H1 (cell line): ENCODE measurements around the gene INTS6. TPM values are rescaled to one million over a fixed set of nuclear protein-coding genes. Genes with fewer than 3 reads are reported as not detected.

Experiments
- CTCF ChIA-PET: fragments of 300-600 bp; sonication (Branson Sonifier 250); formaldehyde crosslinking; loops from one replicate; lab custom pipeline; 2021; ENCODE audit not compliant: partially characterized antibody; lab: Charles Lee
- POLR2A ChIA-PET: fragments of 300-600 bp; sonication (Branson Sonifier 250); formaldehyde crosslinking; loops from one replicate; lab custom pipeline; 2021; ENCODE audit warnings: inconsistent platforms; ENCODE audit not compliant: partially characterized antibody; lab: Charles Lee
- DNase-seq, 2 experiments: peaks; one replicate each; pipeline versions ENCODE4 v3.0.0 to v3.0.0-alpha.2; 2010 to 2022; ENCODE audit warnings: low spot score in 2 of 2, low read depth in 1 of 2, mixed read lengths in 1 of 2
- FAIRE-seq: peaks from 2 replicates; lab custom pipeline; 2011; peaks lifted over from hg19 to GRCh38; lab: Jason Lieb, UNC
- H2AFZ ChIP-seq: 2 replicates; pipeline ENCODE4 v1.8.1; 2012; ENCODE audit warnings: low read length, inconsistent platforms
- H2AK5ac ChIP-seq: 2 replicates; pipeline ENCODE4 v1.6.1; 2013; ENCODE audit warnings: low read depth, low read length
- H2BK120ac ChIP-seq: replicated peaks from 2 replicates; pipeline ENCODE3; 2013; ENCODE audit warnings: low read depth, low read length, inconsistent platforms
- H2BK12ac ChIP-seq: 2 replicates; pipeline ENCODE4 v1.6.1; 2013; ENCODE audit warnings: low read depth, low read length
- H2BK15ac ChIP-seq: 2 replicates; pipeline ENCODE4 v1.6.1; 2013; ENCODE audit warnings: low read length
- H2BK20ac ChIP-seq: 2 replicates; pipeline ENCODE4 v1.6.1; 2013; ENCODE audit warnings: low read length
- H2BK5ac ChIP-seq: 2 replicates; pipeline ENCODE4 v1.6.1; 2013; ENCODE audit warnings: low read depth, low read length
- H3K14ac ChIP-seq: 2 replicates; pipeline ENCODE4 v1.6.1; 2013; ENCODE audit warnings: inconsistent platforms; ENCODE audit not compliant: insufficient read length
- H3K18ac ChIP-seq: 2 replicates; pipeline ENCODE4 v1.6.1; 2013; ENCODE audit warnings: low read length; ENCODE audit errors: extremely low read depth
- H3K23ac ChIP-seq: 2 replicates; pipeline ENCODE4 v1.6.1; 2013; ENCODE audit warnings: inconsistent platforms; ENCODE audit not compliant: insufficient read length
- H3K23me2 ChIP-seq: 2 replicates; pipeline ENCODE4 v1.6.1; 2013; ENCODE audit warnings: low read depth, low read length
- H3K27ac ChIP-seq: 2 replicates; pipeline ENCODE4 v1.6.1; 2011; ENCODE audit warnings: low read depth, low read length, inconsistent platforms
- H3K27me3 ChIP-seq, 4 experiments: replicated peaks in 1 of 4; 1 replicate in 1 of 4; 2 replicates in 3 of 4; pipeline versions ENCODE4 v1.6.1 to v1.8.1; 2011 to 2013; ENCODE audit warnings: low read length in 3 of 4, mild to moderate bottlenecking in 3 of 4, inconsistent platforms in 2 of 4, mixed read lengths in 2 of 4, moderate library complexity in 1 of 4; ENCODE audit not compliant: control insufficient read depth in 3 of 4, insufficient read depth in 3 of 4; ENCODE audit errors: extremely low read depth in 1 of 4
- H3K36me3 ChIP-seq, 4 experiments: 2 replicates each; pipeline versions ENCODE4 v1.6.1 to v1.8.1; 2011 to 2013; ENCODE audit warnings: mild to moderate bottlenecking in 4 of 4, low read length in 3 of 4, moderate library complexity in 2 of 4, control low read depth in 1 of 4, inconsistent platforms in 1 of 4; ENCODE audit not compliant: insufficient read depth in 4 of 4, control insufficient read depth in 2 of 4
- H3K4ac ChIP-seq: replicated peaks from 2 replicates; pipeline ENCODE3; 2013; ENCODE audit warnings: low read length, low read depth, mixed read lengths, inconsistent platforms; ENCODE audit not compliant: insufficient read length
- H3K4me1 ChIP-seq, 4 experiments: replicated peaks in 1 of 4; 1 replicate in 1 of 4; 2 replicates in 3 of 4; pipeline versions ENCODE4 v1.6.1 to v1.8.1; 2011 to 2013; ENCODE audit warnings: low read length in 3 of 4, inconsistent platforms in 2 of 4, mixed read lengths in 1 of 4; ENCODE audit not compliant: insufficient read depth in 4 of 4, control insufficient read depth in 3 of 4
- H3K4me2 ChIP-seq, 2 experiments: 2 replicates each; pipeline versions ENCODE4 v1.6.1 to v1.8.1; 2011 to 2013; ENCODE audit warnings: low read depth in 2 of 2, low read length in 2 of 2, control low read depth in 1 of 2, inconsistent platforms in 1 of 2, mild to moderate bottlenecking in 1 of 2; ENCODE audit not compliant: insufficient read depth in 1 of 2
- H3K4me3 ChIP-seq, 4 experiments: fragments of 200-600, 300-600 bp in 1 of 4; sonication (generic), shearing (Covaris generic), sonication (Bioruptor Twin) in 1 of 4; 2 replicates each; pipeline versions ENCODE4 v1.5.1 to v1.8.1; 2011 to 2016; ENCODE audit warnings: low read length in 4 of 4, low read depth in 3 of 4, control low read depth in 2 of 4, inconsistent platforms in 2 of 4, mild to moderate bottlenecking in 2 of 4, mixed read lengths in 1 of 4, moderate library complexity in 1 of 4; ENCODE audit not compliant: insufficient read depth in 2 of 4; ENCODE audit errors: extremely low read depth in 1 of 4
- H3K56ac ChIP-seq: replicated peaks from 2 replicates; pipeline ENCODE3; 2013; ENCODE audit warnings: low read depth, mild to moderate bottlenecking, mixed read lengths, low read length, inconsistent platforms; ENCODE audit not compliant: insufficient read length
- H3K79me1 ChIP-seq: 2 replicates; pipeline ENCODE4 v1.6.1; 2013; ENCODE audit warnings: low read depth, low read length, control low read depth
- H3K79me2 ChIP-seq, 2 experiments: 2 replicates each; pipeline versions ENCODE4 v1.6.1 to v1.8.1; 2012 to 2013; ENCODE audit warnings: low read length in 2 of 2, mild to moderate bottlenecking in 2 of 2, inconsistent platforms in 1 of 2; ENCODE audit not compliant: insufficient read depth in 2 of 2, control insufficient read depth in 1 of 2
- H3K9ac ChIP-seq, 4 experiments: replicated peaks in 1 of 4; 1 replicate in 1 of 4; 2 replicates in 3 of 4; pipeline versions ENCODE4 v1.6.1 to v1.8.1; 2011 to 2013; ENCODE audit warnings: low read depth in 3 of 4, low read length in 3 of 4, control low read depth in 2 of 4, mild to moderate bottlenecking in 2 of 4, moderate library complexity in 2 of 4, inconsistent platforms in 1 of 4; ENCODE audit errors: extremely low read depth in 1 of 4
- H3K9me3 ChIP-seq, 2 experiments: 2 replicates each; pipeline versions ENCODE4 v1.6.1 to v1.8.1; 2012 to 2013; ENCODE audit warnings: mild to moderate bottlenecking in 2 of 2, moderate library complexity in 2 of 2, control low read depth in 1 of 2, inconsistent platforms in 1 of 2, low read depth in 1 of 2, low read length in 1 of 2, mixed read lengths in 1 of 2; ENCODE audit not compliant: insufficient read depth in 2 of 2
- H4K20me1 ChIP-seq, 2 experiments: replicated peaks in 1 of 2; 2 replicates each; pipeline versions ENCODE3 to v1.8.1; 2011 to 2013; ENCODE audit warnings: inconsistent platforms in 2 of 2, low read length in 2 of 2, mild to moderate bottlenecking in 1 of 2; ENCODE audit not compliant: insufficient read depth in 2 of 2, control insufficient read depth in 1 of 2
- H4K5ac ChIP-seq: 2 replicates; pipeline ENCODE4 v1.6.1; 2013; ENCODE audit warnings: low read length, low read depth, mixed read lengths, inconsistent platforms; ENCODE audit not compliant: insufficient read length
- H4K8ac ChIP-seq: 2 replicates; pipeline ENCODE4 v1.8.0; 2013; ENCODE audit warnings: mild to moderate bottlenecking, moderate library complexity, low read length, inconsistent platforms; ENCODE audit not compliant: insufficient read depth; ENCODE audit errors: extremely low read depth
- H4K91ac ChIP-seq: replicated peaks from 2 replicates; pipeline ENCODE3; 2013; ENCODE audit warnings: low read length, mixed read lengths, inconsistent platforms; ENCODE audit not compliant: insufficient read length
- CHD1 ChIP-seq: IDR thresholded peaks from 2 replicates; pipeline ENCODE4 v1.6.1; 2012; ENCODE audit warnings: low read depth, low read length, improper control_type of control experiment
- EP300 ChIP-seq, 2 experiments: IDR thresholded peaks; 1 replicate in 1 of 2; 2 replicates in 1 of 2; pipeline ENCODE4 v1.6.1; 2011 to 2012; ENCODE audit warnings: low read depth in 2 of 2, low read length in 2 of 2, mild to moderate bottlenecking in 2 of 2, borderline replicate concordance in 1 of 2, inconsistent platforms in 1 of 2, moderate library complexity in 1 of 2
- EZH2 ChIP-seq: fragments of 200-600 bp; sonication (generic); IDR thresholded peaks from 2 replicates; pipeline ENCODE4 v1.7.1; 2012; ENCODE audit warnings: low read depth, mild to moderate bottlenecking, moderate library complexity, low read length, inconsistent platforms; ENCODE audit not compliant: severe bottlenecking
- POU5F1 ChIP-seq: IDR thresholded peaks from 2 replicates; pipeline ENCODE4 v1.6.1; 2011; ENCODE audit warnings: low read depth, mild to moderate bottlenecking, low read length, moderate library complexity
- RNF2 ChIP-seq: fragments of 200-900, 300-1000 bp; sonication (generic); IDR thresholded peaks from 2 replicates; pipeline ENCODE4 v1.7.1; 2016; ENCODE audit warnings: borderline replicate concordance, low read depth, mild to moderate bottlenecking, antibody characterized with exemption, low read length; ENCODE audit not compliant: poor library complexity, severe bottlenecking; ENCODE audit errors: missing control alignments
- SIRT6 ChIP-seq: IDR thresholded peaks from one replicate; pipeline ENCODE4 v1.7.1; 2012; ENCODE audit warnings: low read length, inconsistent platforms
- TEAD4 ChIP-seq: IDR thresholded peaks from 2 replicates; pipeline ENCODE4 v1.6.1; 2012; ENCODE audit warnings: low read depth, low read length, inconsistent platforms, mixed read lengths
- polyA plus RNA-seq, 7 experiments: library from polyadenylated mRNA; depleted of rRNA in 3 of 7; stranded (reverse) in 5 of 7; unstranded in 2 of 7; fragments of >200 nt in 5 of 7; fragments of 200-250 nt in 2 of 7; gene quantifications; 1 replicate in 5 of 7; 2 replicates in 1 of 7; 4 replicates in 1 of 7; pipeline versions ENCODE4 v1.2.1 to v1.2.3, GENCODE V29; 2011 to 2013; ENCODE audit warnings: missing spikeins in 2 of 7, mixed read lengths in 2 of 7
- total RNA-seq: library from RNA; stranded (reverse); fragmentation: NEBNext Ultra II Directional; extraction: Animal tissue kit (Norgen Biotek cat#: 25700); gene quantifications from 2 replicates; pipeline ENCODE4 v1.2.1, GENCODE V29; 2021
- TF ChIP-seq, protein P1 (sequence below): IDR thresholded peaks from 2 replicates; pipeline ENCODE4 v1.6.1; 2012; ENCODE audit warnings: inconsistent platforms

The INTS6 gene
- total and polyA plus RNA-seq, 2 of the 8 experiments (the other 6 are each of a cell fraction or from before 2014, with no cell fraction given) = 12.6 to 42.8 TPM

DNA sequence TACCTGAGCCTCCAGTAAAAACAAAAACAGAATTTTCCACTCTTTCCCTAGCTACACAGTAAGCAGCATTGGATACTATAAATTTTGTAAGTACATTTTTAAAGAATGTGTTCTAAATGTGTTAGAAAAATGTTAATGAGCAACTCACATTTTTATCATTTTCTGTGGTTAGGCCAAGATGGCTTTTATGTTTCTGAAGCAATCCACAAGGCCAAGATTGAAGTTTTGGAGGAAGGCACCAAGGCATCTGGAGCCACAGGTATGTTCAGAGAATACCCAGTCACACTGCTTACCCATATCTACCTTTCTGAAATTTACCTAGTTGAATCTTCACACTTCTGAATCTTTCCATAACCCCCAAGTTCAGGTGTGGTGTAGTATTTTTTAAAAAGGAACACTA is 91.7 kb downstream of the INTS6 start:
- Histone ChIP-seq H4K8ac (no peak overlapping the region), H4K91ac (no peak overlapping the region), H2BK15ac (no peak overlapping the region), H4K20me1 (no peaks in the 10 kb centered on the region), H2BK20ac (no peak overlapping the region), H3K27ac (no peak overlapping the region), H3K4ac (no peak overlapping the region), H2BK5ac (no peak overlapping the region), H3K79me1 (no peaks in the 10 kb centered on the region), H2BK12ac (no peak overlapping the region), H3K18ac (no peak overlapping the region), H3K4me3 (no peak overlapping the region), H3K14ac (no peak overlapping the region), H3K36me3 (peaks cover 0 to 27% (median 10%) of the 10 kb centered on the region in 4 experiments; a peak in 4 of 8 replicates), H3K9me3 (no peaks in the 10 kb centered on the region), H3K23me2 (no peaks in the 10 kb centered on the region), H2AK5ac (no peak overlapping the region), H3K56ac (no peak overlapping the region), H2BK120ac (no peak overlapping the region), H3K4me2 (no peak overlapping the region), H4K5ac (no peak overlapping the region), H3K9ac (no peak overlapping the region), H3K4me1 (peaks cover 0 to 5% (median 0%) of the 10 kb centered on the region in 4 experiments; a peak in 1 of 7 replicates), H3K27me3 (no peaks in the 10 kb centered on the region), H3K23ac (no peak overlapping the region), H2AFZ (no peak overlapping the region), H3K79me2 (no peaks in the 10 kb centered on the region)
- FAIRE-seq (peak; percentile 13), DNase-seq (no peak)
- CTCF ChIA-PET = interaction anchor here (0.8 kb wide), 1 partner anchor 75 kb away, joined by 3 read pairs; no protein-coding TSS in a partner anchor
- POLR2A ChIA-PET = no interaction called here
- TF ChIP-seq, protein P1, sequence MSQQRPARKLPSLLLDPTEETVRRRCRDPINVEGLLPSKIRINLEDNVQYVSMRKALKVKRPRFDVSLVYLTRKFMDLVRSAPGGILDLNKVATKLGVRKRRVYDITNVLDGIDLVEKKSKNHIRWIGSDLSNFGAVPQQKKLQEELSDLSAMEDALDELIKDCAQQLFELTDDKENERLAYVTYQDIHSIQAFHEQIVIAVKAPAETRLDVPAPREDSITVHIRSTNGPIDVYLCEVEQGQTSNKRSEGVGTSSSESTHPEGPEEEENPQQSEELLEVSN = no peak
- TF ChIP-seq EZH2 (no peak), CHD1 (no peak), POU5F1 (no peak), EP300 (IDR thresholded peaks at IDR 0.05; ENCODE audit: borderline replicate concordance in 1 of 2, low read depth in 2 of 2, low read length in 2 of 2) (no peak), SIRT6 (no peak), RNF2 (no peak), TEAD4 (no peak)
